GM23338 (cell line): ENCODE results near the gene CMPK2. TPM values are rescaled to one million over a fixed set of nuclear protein-coding genes. Genes with fewer than 3 reads are reported as not detected.

ENCODE experiments used
- CREB1 ChIP-seq: fragments of 250-450 bp; sonication (Bioruptor Pico); IDR thresholded peaks from 2 replicates; pipeline ENCODE4 v1.5.0; 2020; ENCODE audit warnings: low read depth, mild to moderate bottlenecking, moderate library complexity
- CTCF ChIP-seq, 2 experiments: fragments of 200-600 bp in 1 of 2; sonication (generic) in 1 of 2; conservative IDR thresholded peaks; 2 replicates each; pipeline versions ENCODE4 v1.5.1 to v1.6.1; 2016 to 2017; ENCODE audit warnings: antibody characterized with exemption in 2 of 2, low read depth in 2 of 2, mild to moderate bottlenecking in 2 of 2, moderate library complexity in 1 of 2
- ETS1 ChIP-seq: IDR thresholded peaks from 2 replicates; pipeline ENCODE4 v1.6.1; 2016; ENCODE audit warnings: antibody characterized with exemption
- EZH2 ChIP-seq: fragments of 200-600 bp; sonication (generic); IDR thresholded peaks from one replicate; pipeline ENCODE4 v1.8.0; 2017; ENCODE audit warnings: antibody characterized with exemption, mild to moderate bottlenecking, low read depth; ENCODE audit not compliant: unreplicated experiment
- JUNB ChIP-seq: IDR thresholded peaks from one replicate; pipeline ENCODE4 v1.6.1; 2016; ENCODE audit warnings: antibody characterized with exemption; ENCODE audit not compliant: unreplicated experiment
- NANOG ChIP-seq: IDR thresholded peaks from 2 replicates; pipeline ENCODE4 v1.6.1; 2016; ENCODE audit warnings: antibody characterized with exemption, borderline replicate concordance
- STAT1 ChIP-seq: IDR thresholded peaks from one replicate; pipeline ENCODE4 v1.6.1; 2016; ENCODE audit warnings: antibody characterized with exemption; ENCODE audit not compliant: unreplicated experiment
- ZNF114 ChIP-seq: fragments of 250-450 bp; sonication (Bioruptor Pico); IDR thresholded peaks from 2 replicates; pipeline ENCODE4 v1.5.0; 2020; ENCODE audit warnings: mild to moderate bottlenecking, moderate library complexity
- ZNF331 ChIP-seq: fragments of 250-450 bp; sonication (Bioruptor Pico); IDR thresholded peaks from 2 replicates; pipeline ENCODE4 v1.5.0; 2020; ENCODE audit warnings: low read depth, mild to moderate bottlenecking, moderate library complexity
- ZNF462 ChIP-seq: fragments of 250-450 bp; sonication (Bioruptor Pico); IDR thresholded peaks from 2 replicates; pipeline ENCODE4 v1.5.0; 2020; ENCODE audit warnings: mild to moderate bottlenecking, moderate library complexity
- polyA plus RNA-seq: library from polyadenylated mRNA; unstranded; fragments of >200 nt; fragmentation: Nextera tagmentation; extraction: Ambion mirVana; gene quantifications from 2 replicates; pipeline ENCODE4 v1.2.1, GENCODE V29; 2016
- total RNA-seq: library from RNA; depleted of rRNA; stranded (reverse); fragments of >200 nt; shearing (Covaris generic); gene quantifications from 2 replicates; pipeline ENCODE4 v1.2.3, GENCODE V29; 2014; rRNA removed

Gene CMPK2
- total and polyA plus RNA-seq, 2 experiments from 2014 or later: 0.13 to 0.56 TPM

GRCh38 chr2:6800553-6800952 is 65.2 kb downstream of the CMPK2 start (continued):
- TF ChIP-seq ZNF462 (CRISPR knock-in tag) (no peak), STAT1 (no peak), ZNF114 (CRISPR knock-in tag) (no peak), CREB1 (CRISPR knock-in tag) (no peak), JUNB (no peak), NANOG (no peak), CTCF (conservative IDR thresholded peaks at IDR 0.05; ENCODE audit: low read depth in 2 of 2) (no peak), ZNF331 (CRISPR knock-in tag) (no peak), EZH2 (no peak), ETS1 (no peak)

Other genes starting within 250 kb of the CMPK2 start
- gene RSAD2, start 11.9 kb upstream of the CMPK2 start, total RNA-seq: 0.10 TPM in 1 of 2 replicates, not detected in the other
- not detected in 2 replicates for gene RSAD2, start 11.9 kb upstream of the CMPK2 start, polyA plus RNA-seq
- gene RNF144A, start 51.5 kb upstream of the CMPK2 start, total RNA-seq: 12.5 and 14.7 TPM in 2 replicates
- 2.8 and 2.9 TPM in 2 replicates for gene RNF144A, start 51.5 kb upstream of the CMPK2 start, polyA plus RNA-seq